Chondrocyte (in vitro differentiated cells): ENCODE measurements around the gene C1QTNF1. TPM values are rescaled to one million over a fixed set of nuclear protein-coding genes. Genes with fewer than 3 reads are reported as not detected.
A peak's percentile ranks its signal among the peaks of the same experiment; 100 is the strongest.

Source experiments
- DNase-seq: peaks from one replicate; pipeline ENCODE4 v3.0.0; 2021; ENCODE audit warnings: mixed read lengths, low spot score
- H3K27ac Mint-ChIP-seq: one replicate; pipeline ENCODE4 v1.8.0; 2021; ENCODE audit warnings: mild to moderate bottlenecking, moderate library complexity, mixed read lengths; ENCODE audit not compliant: unreplicated experiment
- H3K27me3 Mint-ChIP-seq: 2 replicates; pipeline ENCODE4 v1.8.0; 2021; ENCODE audit warnings: low read depth, mixed read lengths
- H3K36me3 Mint-ChIP-seq: 2 replicates; pipeline ENCODE4 v1.8.0; 2021; ENCODE audit warnings: low read depth, mixed read lengths
- H3K4me1 Mint-ChIP-seq: 2 replicates; pipeline ENCODE4 v1.8.0; 2021; ENCODE audit warnings: low read depth, mild to moderate bottlenecking, mixed read lengths
- H3K4me3 Mint-ChIP-seq: one replicate; pipeline ENCODE4 v1.8.0; 2021; ENCODE audit warnings: mild to moderate bottlenecking, moderate library complexity, mixed read lengths; ENCODE audit not compliant: unreplicated experiment
- H3K9me3 Mint-ChIP-seq: 2 replicates; pipeline ENCODE4 v1.8.0; 2021; ENCODE audit warnings: low read depth, mixed read lengths
- CTCF ChIP-seq: fragments of 200-600 bp; sonication (generic); IDR thresholded peaks from 2 replicates; pipeline ENCODE4 v1.5.0; 2021; ENCODE audit warnings: antibody characterized with exemption, mild to moderate bottlenecking, moderate library complexity
- total RNA-seq: library from RNA; stranded (reverse); gene quantifications from 3 replicates; pipeline ENCODE4 v1.2.1, GENCODE V29; 2021

The C1QTNF1 gene
- total RNA-seq, 1 donor from 2014 or later: 74.7 TPM

- Mint-ChIP-seq H3K27me3 (no peaks in the 10 kb centered on the region), H3K27ac (no peak overlapping the region), H3K9me3 (peaks cover 4% of the 10 kb centered on the region), H3K4me3 (no peak overlapping the region), H3K4me1 (peaks cover 25% of the 10 kb centered on the region), H3K36me3 (no peaks in the 10 kb centered on the region)
- no peak for TF ChIP-seq CTCF
- DNase-seq: no peak
Observed at GRCh38 chr17:79012563-79013134, 11.3 kb upstream of the C1QTNF1 start.

GRCh38 chr17:79014158-79014758 is 9.7 kb upstream of the C1QTNF1 start:
- no peak for TF ChIP-seq CTCF
- DNase-seq: no peak
- no peak overlapping the region for H3K4me3 Mint-ChIP-seq
- peaks cover 4% of the 10 kb centered on the region for H3K9me3 Mint-ChIP-seq
- no peaks in the 10 kb centered on the region for H3K36me3 Mint-ChIP-seq
- H3K4me1 Mint-ChIP-seq: peaks cover 11% of the 10 kb centered on the region
- no peak overlapping the region for H3K27ac Mint-ChIP-seq
- H3K27me3 Mint-ChIP-seq: no peaks in the 10 kb centered on the region

- no peak for TF ChIP-seq CTCF
- no peak for DNase-seq
- H3K27me3 Mint-ChIP-seq: peaks cover 2% of the 10 kb centered on the region
- no peaks in the 10 kb centered on the region for H3K36me3 Mint-ChIP-seq
- H3K4me3 Mint-ChIP-seq: no peak overlapping the region
- H3K27ac Mint-ChIP-seq: no peak overlapping the region
- peaks cover 4% of the 10 kb centered on the region for H3K9me3 Mint-ChIP-seq
- peaks cover 24% of the 10 kb centered on the region for H3K4me1 Mint-ChIP-seq
Observed at GRCh38 chr17:79017546-79018369, 6.2 kb upstream of the C1QTNF1 start.

GRCh38 chr17:79018370-79018695 is 5.6 kb upstream of the C1QTNF1 start:
- H3K27ac Mint-ChIP-seq: no peak overlapping the region
- no peak for DNase-seq
- H3K36me3 Mint-ChIP-seq: no peaks in the 10 kb centered on the region
- peaks cover 4% of the 10 kb centered on the region for H3K9me3 Mint-ChIP-seq
- peaks cover 2% of the 10 kb centered on the region for H3K27me3 Mint-ChIP-seq
- H3K4me1 Mint-ChIP-seq: peaks cover 28% of the 10 kb centered on the region
- H3K4me3 Mint-ChIP-seq: no peak overlapping the region
- no peak for TF ChIP-seq CTCF

GRCh38 chr17:79019261-79019631 is 4.7 kb upstream of the C1QTNF1 start:
- Mint-ChIP-seq H3K27me3 (peaks cover 4% of the 10 kb centered on the region), H3K27ac (no peak overlapping the region), H3K4me1 (peaks cover 35% of the 10 kb centered on the region), H3K36me3 (no peaks in the 10 kb centered on the region), H3K9me3 (peaks cover under 1% of the 10 kb centered on the region), H3K4me3 (no peak overlapping the region)
- peak; percentile 7 for TF ChIP-seq CTCF
- no peak for DNase-seq
